ENCODE data around the gene NTM. TPM values are rescaled to one million over a fixed set of nuclear protein-coding genes. Genes with fewer than 3 reads are reported as not detected.

Gene NTM
- total and polyA plus RNA-seq, 10 donors = 0.13 to 1.6 (median 0.67) TPM

DNA sequence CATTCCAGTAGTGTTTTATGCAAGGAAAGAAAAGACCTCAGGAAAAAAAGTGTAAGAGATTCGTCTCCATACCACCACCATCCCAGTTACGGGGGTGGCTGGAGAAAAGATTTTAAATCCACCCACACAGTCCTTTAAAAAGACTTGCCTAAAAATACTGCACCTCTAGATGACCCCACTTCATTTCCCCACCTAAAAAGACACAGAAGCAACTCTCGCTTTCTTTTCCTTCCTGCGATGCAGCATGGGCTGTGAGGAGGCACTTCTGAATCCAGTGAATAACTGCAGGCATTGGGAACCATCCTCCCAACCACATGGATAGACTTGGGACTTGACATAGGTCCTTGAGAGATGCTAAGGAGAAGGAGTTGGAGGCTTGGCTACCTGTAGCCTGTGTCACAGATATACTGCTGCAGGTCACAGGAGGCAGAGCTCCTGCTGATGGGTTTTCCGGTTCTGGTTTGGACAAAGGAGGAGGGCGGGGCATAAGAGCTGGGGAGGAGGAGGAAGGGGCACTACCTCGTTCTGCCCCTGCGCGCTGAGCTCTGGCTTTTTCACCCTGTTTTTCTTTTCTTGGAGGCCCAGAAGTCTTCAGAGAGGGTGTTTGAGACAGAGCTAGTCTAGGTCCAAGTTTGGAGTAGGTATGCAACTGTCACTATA is 285.9 kb downstream of the NTM start:
- no peaks in the 10 kb centered on the region for H3K9me3 ChIP-seq
- no peaks in the 10 kb centered on the region for H3K4me1 ChIP-seq
- intact Hi-C loops (cut with DNase I; ENCODE audit: low total_unique reads) = no loop called here
- no peak for DNase-seq
- H3K27ac ChIP-seq = no peak overlapping the region
- WGBS, 5 donors = 46 to 60% (median 56%) methylated on average over 9 of the region's 9 CpGs
- H3K36me3 ChIP-seq = no peaks in the 10 kb centered on the region
- TF ChIP-seq, protein P1, sequence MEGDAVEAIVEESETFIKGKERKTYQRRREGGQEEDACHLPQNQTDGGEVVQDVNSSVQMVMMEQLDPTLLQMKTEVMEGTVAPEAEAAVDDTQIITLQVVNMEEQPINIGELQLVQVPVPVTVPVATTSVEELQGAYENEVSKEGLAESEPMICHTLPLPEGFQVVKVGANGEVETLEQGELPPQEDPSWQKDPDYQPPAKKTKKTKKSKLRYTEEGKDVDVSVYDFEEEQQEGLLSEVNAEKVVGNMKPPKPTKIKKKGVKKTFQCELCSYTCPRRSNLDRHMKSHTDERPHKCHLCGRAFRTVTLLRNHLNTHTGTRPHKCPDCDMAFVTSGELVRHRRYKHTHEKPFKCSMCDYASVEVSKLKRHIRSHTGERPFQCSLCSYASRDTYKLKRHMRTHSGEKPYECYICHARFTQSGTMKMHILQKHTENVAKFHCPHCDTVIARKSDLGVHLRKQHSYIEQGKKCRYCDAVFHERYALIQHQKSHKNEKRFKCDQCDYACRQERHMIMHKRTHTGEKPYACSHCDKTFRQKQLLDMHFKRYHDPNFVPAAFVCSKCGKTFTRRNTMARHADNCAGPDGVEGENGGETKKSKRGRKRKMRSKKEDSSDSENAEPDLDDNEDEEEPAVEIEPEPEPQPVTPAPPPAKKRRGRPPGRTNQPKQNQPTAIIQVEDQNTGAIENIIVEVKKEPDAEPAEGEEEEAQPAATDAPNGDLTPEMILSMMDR (IDR thresholded peaks at IDR 0.05 in 8 of 11, conservative IDR thresholded peaks at IDR 0.05 in 3 of 11) = no peak
- TF ChIP-seq POLR2AphosphoS5 (IDR thresholded peaks at IDR 0.05) (no peak), POLR2A (IDR thresholded peaks at IDR 0.05) (no peak)
- H3K4me3 ChIP-seq = no peak overlapping the region
- peaks cover 0 to 14% (median 0%) of the 10 kb centered on the region in 7 donors for H3K27me3 ChIP-seq (replicated peaks in 1 of 7)

DNA sequence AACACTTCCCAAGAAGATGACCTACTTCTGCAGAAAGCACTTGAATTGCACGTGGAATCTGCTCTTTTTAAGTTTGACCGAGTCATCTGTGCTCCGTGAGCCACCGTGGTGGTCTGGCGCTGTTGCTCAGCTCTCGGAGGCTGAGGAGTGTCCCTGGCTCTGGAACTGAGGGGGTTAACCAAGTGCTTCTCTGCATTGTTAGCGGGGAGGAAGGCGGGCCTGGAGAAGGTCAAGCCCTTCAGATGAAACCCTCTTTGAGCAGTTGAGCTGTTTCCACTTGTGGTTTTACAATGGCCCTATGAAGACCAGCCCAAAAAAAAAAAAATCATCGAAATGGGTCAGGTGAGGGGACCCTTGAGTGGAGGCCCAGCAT is 286.4 kb downstream of the NTM start:
- DNase-seq = no peak
- Histone ChIP-seq H3K27ac (no peak overlapping the region), H3K4me3 (no peak overlapping the region), H3K4me1 (no peaks in the 10 kb centered on the region), H3K27me3 (replicated peaks in 1 of 7) (peaks cover 0 to 14% (median 0%) of the 10 kb centered on the region in 7 donors), H3K9me3 (no peaks in the 10 kb centered on the region), H3K36me3 (no peaks in the 10 kb centered on the region)
- WGBS, 5 donors = 37 to 51% (median 49%) methylated on average over 9 of the region's 9 CpGs
- no peak for TF ChIP-seq POLR2AphosphoS5 (IDR thresholded peaks at IDR 0.05)
- TF ChIP-seq, protein P1 (IDR thresholded peaks at IDR 0.05 in 8 of 11, conservative IDR thresholded peaks at IDR 0.05 in 3 of 11) = no peak
- TF ChIP-seq POLR2A (IDR thresholded peaks at IDR 0.05) = no peak
- intact Hi-C loops (cut with DNase I; ENCODE audit: low total_unique reads) = no loop called here

DNA sequence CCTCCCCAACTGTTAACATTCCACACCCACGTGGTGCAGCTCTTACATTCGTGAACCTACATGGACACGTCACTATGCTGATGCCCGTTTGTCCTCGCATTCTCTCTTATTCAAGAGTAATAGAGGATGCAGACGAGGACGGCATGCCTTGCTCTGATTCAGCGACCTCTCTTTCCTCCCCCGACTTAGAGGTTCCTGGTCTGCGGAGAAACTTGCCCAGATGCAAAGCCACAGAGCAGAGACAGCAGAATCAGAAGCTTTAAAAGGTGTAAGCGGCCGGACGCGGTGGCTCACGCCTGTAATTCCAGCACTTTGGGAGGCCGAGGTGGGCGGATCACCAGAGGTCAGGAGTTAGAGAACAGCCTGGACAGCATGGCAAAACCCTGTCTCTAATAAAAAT is 288.0 kb downstream of the NTM start:
- DNase-seq = no peak
- H3K27me3 ChIP-seq (replicated peaks in 1 of 7) = peaks cover 0 to 14% (median 0%) of the 10 kb centered on the region in 7 donors
- intact Hi-C loops (cut with DNase I; ENCODE audit: low total_unique reads) = no loop called here
- H3K9me3 ChIP-seq = no peaks in the 10 kb centered on the region
- TF ChIP-seq POLR2A (IDR thresholded peaks at IDR 0.05) (no peak), POLR2AphosphoS5 (IDR thresholded peaks at IDR 0.05) (no peak)
- TF ChIP-seq, protein P1 (IDR thresholded peaks at IDR 0.05 in 8 of 11, conservative IDR thresholded peaks at IDR 0.05 in 3 of 11) = no peak
- no peak overlapping the region for H3K4me3 ChIP-seq
- H3K4me1 ChIP-seq = no peaks in the 10 kb centered on the region
- no peaks in the 10 kb centered on the region for H3K36me3 ChIP-seq
- 81 to 93% (median 84%) methylated on average over 17 of the region's 17 CpGs for WGBS, 5 donors
- no peak overlapping the region for H3K27ac ChIP-seq

DNA sequence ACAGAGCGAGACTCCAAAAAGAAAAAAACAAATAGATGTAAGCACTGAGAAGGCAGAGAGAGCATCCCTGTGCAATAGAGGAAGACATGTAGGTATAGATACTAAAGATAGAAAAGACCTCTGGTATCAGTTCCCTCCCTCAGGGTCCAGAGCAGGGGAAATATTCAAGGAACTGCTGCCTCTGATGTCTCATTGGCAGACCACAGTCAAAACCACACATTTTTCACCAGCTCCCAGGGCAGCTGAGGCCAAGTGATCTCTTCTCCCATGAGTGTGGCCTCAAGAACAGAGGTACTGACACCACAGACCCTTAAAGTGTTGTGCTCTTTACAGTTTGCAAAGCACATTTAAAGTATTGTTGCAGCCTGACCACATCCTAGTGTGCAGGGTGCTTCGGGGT is 288.5 kb downstream of the NTM start:
- H3K27me3 ChIP-seq (replicated peaks in 1 of 7) = peaks cover 0 to 14% (median 0%) of the 10 kb centered on the region in 7 donors
- WGBS, 5 donors = 56 to 87% (median 67%) methylated on average over 1 to 2 of the region's 2 CpGs
- no peak overlapping the region for H3K27ac ChIP-seq
- intact Hi-C loops (cut with DNase I; ENCODE audit: low total_unique reads) = no loop called here
- H3K4me3 ChIP-seq = no peak overlapping the region
- H3K9me3 ChIP-seq = no peaks in the 10 kb centered on the region
- no peaks in the 10 kb centered on the region for H3K4me1 ChIP-seq
- TF ChIP-seq, protein P1 (IDR thresholded peaks at IDR 0.05 in 8 of 11, conservative IDR thresholded peaks at IDR 0.05 in 3 of 11) = no peak
- no peak for TF ChIP-seq POLR2AphosphoS5 (IDR thresholded peaks at IDR 0.05)
- no peak for TF ChIP-seq POLR2A (IDR thresholded peaks at IDR 0.05)
- no peak for DNase-seq
- no peaks in the 10 kb centered on the region for H3K36me3 ChIP-seq

All from spleen (tissue), 11 donors.